HepG2 (cell line): ENCODE results near the gene RAC3. TPM values are rescaled to one million over a fixed set of nuclear protein-coding genes. Genes with fewer than 3 reads are reported as not detected.

Source experiments
- AGO1 ChIP-seq: fragments of 200-400 bp; formaldehyde crosslinking; IDR thresholded peaks from 2 replicates; pipeline ENCODE4 v1.6.1; 2017; ENCODE audit warnings: mild to moderate bottlenecking, low read depth, low read length, moderate library complexity; ENCODE audit not compliant: poor library complexity, severe bottlenecking
- ARHGAP35 ChIP-seq: sonication (generic); formaldehyde crosslinking; IDR thresholded peaks from 2 replicates; pipeline ENCODE4 v1.9.0; 2022; ENCODE audit warnings: mild to moderate bottlenecking, inconsistent platforms, moderate library complexity, missing genetic modification reagents, borderline replicate concordance
- BCL6 ChIP-seq: IDR thresholded peaks from 2 replicates; pipeline ENCODE4 v1.6.1; 2016; ENCODE audit warnings: missing genetic modification reagents, missing compliant biosample characterization
- DR1 ChIP-seq: sonication (generic); formaldehyde crosslinking; IDR thresholded peaks from 2 replicates; pipeline ENCODE4 v1.8.0; 2021; ENCODE audit warnings: mild to moderate bottlenecking, missing genetic modification reagents, inconsistent platforms
- FOXA1 ChIP-seq, 2 experiments: fragments of 450-650 bp in 1 of 2; sonication (generic) in 1 of 2; formaldehyde crosslinking in 1 of 2; IDR thresholded peaks; 2 replicates each; pipeline versions ENCODE4 v1.4.0 to v1.6.1; 2016 to 2020; ENCODE audit warnings: missing genetic modification reagents in 1 of 2
- FOXA3 ChIP-seq: IDR thresholded peaks from 2 replicates; pipeline ENCODE4 v1.6.1; 2016; ENCODE audit warnings: missing genetic modification reagents, missing compliant biosample characterization
- GABPB1 ChIP-seq: IDR thresholded peaks from 2 replicates; pipeline ENCODE4 v1.6.1; 2016; ENCODE audit warnings: mild to moderate bottlenecking, missing genetic modification reagents, moderate library complexity, missing compliant biosample characterization
- GMEB1 ChIP-seq: sonication (generic); formaldehyde crosslinking; IDR thresholded peaks from 2 replicates; pipeline ENCODE4 v1.5.1; 2020; ENCODE audit warnings: missing genetic modification reagents, mild to moderate bottlenecking, borderline replicate concordance
- KDM5A ChIP-seq: fragments of 200-600 bp; sonication (generic); IDR thresholded peaks from 2 replicates; pipeline ENCODE4 v1.7.0; 2018; ENCODE audit warnings: antibody characterized with exemption, mild to moderate bottlenecking, low read length, borderline replicate concordance
- LRRFIP1 ChIP-seq: sonication (generic); formaldehyde crosslinking; conservative IDR thresholded peaks from 2 replicates; pipeline ENCODE4 v1.4.0; 2020; ENCODE audit warnings: missing genetic modification reagents
- MAFG ChIP-seq: sonication (generic); formaldehyde crosslinking; IDR thresholded peaks from 2 replicates; pipeline ENCODE4 v1.5.1; 2020; ENCODE audit warnings: mild to moderate bottlenecking, missing genetic modification reagents
- MAX ChIP-seq: IDR thresholded peaks from 2 replicates; pipeline ENCODE4 v1.6.1; 2012; ENCODE audit warnings: inconsistent platforms
- POLR2G ChIP-seq: fragments of 200-400 bp; formaldehyde crosslinking; IDR thresholded peaks from 2 replicates; pipeline ENCODE4 v1.6.1; 2018; ENCODE audit warnings: mild to moderate bottlenecking, low read depth, low read length, moderate library complexity
- SP4 ChIP-seq: sonication (generic); formaldehyde crosslinking; IDR thresholded peaks from 2 replicates; pipeline ENCODE4 v1.8.1; 2023; ENCODE audit warnings: mild to moderate bottlenecking, missing genetic modification reagents
- TBX2 ChIP-seq: sonication (generic); formaldehyde crosslinking; IDR thresholded peaks from 2 replicates; pipeline ENCODE4 v1.5.0; 2020; ENCODE audit warnings: missing genetic modification reagents, mild to moderate bottlenecking, borderline replicate concordance
- TIGD3 ChIP-seq: sonication (generic); formaldehyde crosslinking; IDR thresholded peaks from 2 replicates; pipeline ENCODE4 v1.5.1; 2020; ENCODE audit warnings: mild to moderate bottlenecking, missing genetic modification reagents, borderline replicate concordance
- U2AF1 ChIP-seq: fragments of 200-400 bp; formaldehyde crosslinking; optimal IDR thresholded peaks from 2 replicates; pipeline ENCODE3; 2017; ENCODE audit warnings: mild to moderate bottlenecking, low read depth, low read length
- ZBTB26 ChIP-seq: IDR thresholded peaks from 2 replicates; pipeline ENCODE4 v1.6.1; 2016; ENCODE audit warnings: missing compliant biosample characterization, missing genetic modification reagents, borderline replicate concordance
- ZFP82 ChIP-seq: sonication (generic); formaldehyde crosslinking; IDR thresholded peaks from 2 replicates; pipeline ENCODE4 v1.5.1; 2020; ENCODE audit warnings: mild to moderate bottlenecking, missing genetic modification reagents, borderline replicate concordance
- ZNF224 ChIP-seq: sonication (generic); formaldehyde crosslinking; IDR thresholded peaks from 2 replicates; pipeline ENCODE4 v1.5.0; 2020; ENCODE audit warnings: mild to moderate bottlenecking, missing genetic modification reagents
- ZNF34 ChIP-seq: sonication (generic); formaldehyde crosslinking; IDR thresholded peaks from 2 replicates; pipeline ENCODE4 v1.4.0; 2020; ENCODE audit warnings: mild to moderate bottlenecking, missing genetic modification reagents, borderline replicate concordance
- ZNF562 ChIP-seq: sonication (generic); formaldehyde crosslinking; IDR thresholded peaks from 2 replicates; pipeline ENCODE4 v1.8.0; 2022; ENCODE audit warnings: missing genetic modification reagents, borderline replicate concordance
- polyA plus RNA-seq, 8 experiments: library from polyadenylated mRNA; depleted of rRNA in 3 of 8; stranded (reverse) in 7 of 8; unstranded in 1 of 8; fragments of >200 nt; fragmentation: Illumina TruSeq in 4 of 8; extraction: Trizol in 4 of 8; gene quantifications; 2 replicates each; pipeline versions ENCODE4 v1.2.1 to v1.2.3, GENCODE V29; 2011 to 2016; ENCODE audit warnings: low read depth in 4 of 8, missing spikeins in 1 of 8, mixed read lengths in 1 of 8; ENCODE audit not compliant: insufficient read depth in 1 of 8
- total RNA-seq, 5 experiments: library from RNA; depleted of rRNA; stranded (reverse); fragments of >200 nt; fragmentation: Illumina TruSeq; extraction: Trizol; gene quantifications; 2 replicates each; pipeline ENCODE4 v1.2.3, GENCODE V29; 2016; ENCODE audit warnings: low read depth in 1 of 5

The RAC3 gene
- total and polyA plus RNA-seq, 2 of the 13 experiments (the other 11 are each of a cell fraction or from before 2014, with no cell fraction given): 10.5 to 21.3 TPM

- TF ChIP-seq FOXA1 (IDR thresholded peaks at IDR 0.05) (no peak), FOXA1 (CRISPR knock-in tag; IDR thresholded peaks at IDR 0.05) (0 out of 2 replicates have a peak, but pooled peaks have one; percentile 4), POLR2G (no peak), ZNF562 (CRISPR knock-in tag) (no peak), FOXA3 (CRISPR knock-in tag) (no peak; the same call in 1 of the 2 replicates), TBX2 (CRISPR knock-in tag) (no peak), MAFG (CRISPR knock-in tag) (no peak), ZFP82 (CRISPR knock-in tag) (no peak), GABPB1 (no peak), LRRFIP1 (CRISPR knock-in tag) (no peak), AGO1 (no peak), ZNF34 (CRISPR knock-in tag) (peak; percentile 45; the same call in 1 of the 2 replicates), BCL6 (CRISPR knock-in tag) (peak; percentile 25), TIGD3 (no peak), MAX (no peak; the same call in 1 of the 2 replicates), ARHGAP35 (CRISPR knock-in tag) (no peak), SP4 (CRISPR knock-in tag) (no peak), DR1 (CRISPR knock-in tag) (no peak), KDM5A (no peak), U2AF1 (no peak), ZNF224 (CRISPR knock-in tag) (0 out of 2 replicates have a peak, but pooled peaks have one; percentile 74), ZBTB26 (CRISPR knock-in tag) (no peak), GMEB1 (no peak)
These were observed 9.6 kb upstream of the RAC3 start (continued) for GRCh38 chr17:82021900-82022309.
